IMR-90 (cell line): Measurements from ENCODE around the gene ESR1. TPM values are rescaled to one million over a fixed set of nuclear protein-coding genes. Genes with fewer than 3 reads are reported as not detected.

ENCODE experiments used
- ATAC-seq: fragments of 200-7000 bp; cut with Tn5 transposase; 2 replicates; pipeline ENCODE4 v1.9.1; 2020; ENCODE audit warnings: low read depth, mild to moderate bottlenecking, moderate library complexity
- BruUV-seq: library from RNA; stranded (reverse); fragments of 400-500 nt; replicated peaks from 2 replicates; lab custom pipeline; 2021; lab: Mats Ljungman, UMichigan
- CTCF ChIA-PET: fragments of 300-600 bp; formaldehyde crosslinking; extraction: SDS; loops from one replicate; lab custom pipeline; 2021; ENCODE audit warnings: antibody characterized with exemption; lab: Yijun Ruan, JAX
- POLR2A ChIA-PET: fragments of 300-600 bp; sonication (Branson Sonifier 250); formaldehyde crosslinking; loops from one replicate; lab custom pipeline; 2022; ENCODE audit warnings: antibody characterized with exemption; ENCODE audit not compliant: unreplicated experiment; lab: Charles Lee
- DNase-seq: peaks from one replicate; pipeline ENCODE4 v3.0.0; 2013
- H2AFZ ChIP-seq: replicated peaks from 2 replicates; pipeline ENCODE3; 2013; ENCODE audit warnings: low read length, mild to moderate bottlenecking; ENCODE audit not compliant: poor library complexity
- H2AK5ac ChIP-seq: 2 replicates; pipeline ENCODE4 v1.6.1; 2013; ENCODE audit warnings: low read depth, low read length, inconsistent platforms
- H2AK9ac ChIP-seq: replicated peaks from 2 replicates; pipeline ENCODE3; 2013; ENCODE audit warnings: mild to moderate bottlenecking, low read depth, low read length, moderate library complexity; ENCODE audit not compliant: poor library complexity
- H2BK120ac ChIP-seq: 2 replicates; pipeline ENCODE4 v1.6.1; 2013; ENCODE audit warnings: low read depth, low read length, inconsistent platforms
- H2BK15ac ChIP-seq: 3 replicates; pipeline ENCODE4 v1.6.1; 2013; ENCODE audit warnings: low read depth, low read length, inconsistent platforms
- H2BK20ac ChIP-seq: 2 replicates; pipeline ENCODE4 v1.6.1; 2013; ENCODE audit warnings: low read depth, mild to moderate bottlenecking, inconsistent platforms, low read length, moderate library complexity
- H2BK5ac ChIP-seq: 2 replicates; pipeline ENCODE4 v1.6.1; 2013; ENCODE audit warnings: mild to moderate bottlenecking, low read depth, low read length, inconsistent platforms; ENCODE audit not compliant: poor library complexity, severe bottlenecking
- H3K14ac ChIP-seq: replicated peaks from 2 replicates; pipeline ENCODE4 v1.6.1; 2013; ENCODE audit warnings: low read depth, low read length, inconsistent platforms
- H3K18ac ChIP-seq: 2 replicates; pipeline ENCODE4 v1.6.1; 2013; ENCODE audit warnings: low read depth, low read length, control low read depth
- H3K23ac ChIP-seq: 2 replicates; pipeline ENCODE4 v1.6.1; 2013; ENCODE audit warnings: low read depth, low read length, inconsistent platforms
- H3K27ac ChIP-seq: 2 replicates; pipeline ENCODE4 v1.5.1; 2013; ENCODE audit warnings: mild to moderate bottlenecking, control low read depth, low read length; ENCODE audit not compliant: insufficient read depth
- H3K27me3 ChIP-seq: 2 replicates; pipeline ENCODE4 v1.6.1; 2013; ENCODE audit warnings: low read length; ENCODE audit not compliant: control insufficient read depth, insufficient read depth
- H3K36me3 ChIP-seq: 2 replicates; pipeline ENCODE4 v1.6.1; 2013; ENCODE audit warnings: low read length, mixed read lengths; ENCODE audit not compliant: control insufficient read depth, insufficient read depth
- H3K4ac ChIP-seq: 2 replicates; pipeline ENCODE4 v1.6.1; 2013; ENCODE audit warnings: low read depth, low read length, inconsistent platforms
- H3K4me1 ChIP-seq: 2 replicates; pipeline ENCODE4 v1.6.1; 2013; ENCODE audit warnings: low read length, mixed read lengths; ENCODE audit not compliant: control insufficient read depth, insufficient read depth
- H3K4me2 ChIP-seq: 2 replicates; pipeline ENCODE4 v1.6.1; 2013; ENCODE audit warnings: low read depth, mild to moderate bottlenecking, control low read depth, low read length, moderate library complexity
- H3K4me3 ChIP-seq: 2 replicates; pipeline ENCODE4 v1.5.1; 2013; ENCODE audit warnings: low read depth, mild to moderate bottlenecking, control low read depth, low read length, moderate library complexity; ENCODE audit not compliant: insufficient read depth
- H3K56ac ChIP-seq: 2 replicates; pipeline ENCODE4 v1.6.1; 2013; ENCODE audit warnings: low read length, inconsistent platforms; ENCODE audit not compliant: insufficient read depth; ENCODE audit errors: extremely low read depth
- H3K79me1 ChIP-seq, 2 experiments: 2 replicates each; pipeline ENCODE4 v1.6.1; 2013; ENCODE audit warnings: low read length in 2 of 2, inconsistent platforms in 1 of 2, low read depth in 1 of 2
- H3K9ac ChIP-seq: 2 replicates; pipeline ENCODE4 v1.6.1; 2013; ENCODE audit warnings: low read depth, low read length, control low read depth
- H3K9me1 ChIP-seq: 2 replicates; pipeline ENCODE4 v1.6.1; 2013; ENCODE audit warnings: low read length, inconsistent platforms; ENCODE audit not compliant: insufficient read depth
- H3K9me3 ChIP-seq: 2 replicates; pipeline ENCODE4 v1.6.1; 2013; ENCODE audit warnings: low read length; ENCODE audit not compliant: control insufficient read depth, insufficient read depth
- H4K20me1 ChIP-seq: 2 replicates; pipeline ENCODE4 v1.6.1; 2013; ENCODE audit warnings: low read length, inconsistent platforms; ENCODE audit not compliant: insufficient read depth
- H4K5ac ChIP-seq: 2 replicates; pipeline ENCODE4 v1.6.1; 2013; ENCODE audit warnings: mild to moderate bottlenecking, low read depth, low read length, control low read depth
- H4K8ac ChIP-seq, 2 experiments: 2 replicates each; pipeline ENCODE4 v1.6.1; 2013; ENCODE audit warnings: low read depth in 2 of 2, low read length in 2 of 2, control low read depth in 1 of 2, inconsistent platforms in 1 of 2
- H4K91ac ChIP-seq: 2 replicates; pipeline ENCODE4 v1.6.1; 2013; ENCODE audit warnings: low read depth, low read length, inconsistent platforms; ENCODE audit not compliant: insufficient read depth
- BHLHE40 ChIP-seq: fragments of 150-350 bp; IDR thresholded peaks from 2 replicates; pipeline ENCODE4 v1.6.1; 2016; ENCODE audit warnings: mild to moderate bottlenecking, low read depth, low read length
- CEBPB ChIP-seq: IDR thresholded peaks from 2 replicates; pipeline ENCODE4 v1.6.1; 2012; ENCODE audit warnings: low read depth, low read length, improper control_type of control experiment
- CHD1 ChIP-seq: IDR thresholded peaks from 2 replicates; pipeline ENCODE4 v1.6.1; 2012; ENCODE audit warnings: low read depth, low read length, improper control_type of control experiment
- CTCF ChIP-seq: conservative IDR thresholded peaks from 2 replicates; pipeline ENCODE4 v1.5.1; 2012; ENCODE audit warnings: mild to moderate bottlenecking, low read depth, low read length, improper control_type of control experiment
- ELK1 ChIP-seq: fragments of 150-350 bp; IDR thresholded peaks from 2 replicates; pipeline ENCODE4 v1.6.1; 2016; ENCODE audit warnings: low read depth, mild to moderate bottlenecking, low read length, moderate library complexity, borderline replicate concordance
- FOS ChIP-seq: fragments of 150-350 bp; IDR thresholded peaks from 2 replicates; pipeline ENCODE4 v1.6.1; 2016; ENCODE audit warnings: low read depth, low read length
- MAFK ChIP-seq: IDR thresholded peaks from 2 replicates; pipeline ENCODE4 v1.6.1; 2012; ENCODE audit warnings: low read depth, low read length, improper control_type of control experiment
- MAZ ChIP-seq: IDR thresholded peaks from 2 replicates; pipeline ENCODE4 v1.6.1; 2012; ENCODE audit warnings: low read depth, mild to moderate bottlenecking, low read length, improper control_type of control experiment, moderate library complexity, borderline replicate concordance
- MXI1 ChIP-seq: IDR thresholded peaks from 2 replicates; pipeline ENCODE4 v1.6.1; 2012; ENCODE audit warnings: low read depth, mild to moderate bottlenecking, low read length, moderate library complexity, borderline replicate concordance
- NFE2L2 ChIP-seq: fragments of 150-350 bp; IDR thresholded peaks from 2 replicates; pipeline ENCODE4 v1.6.1; 2016; ENCODE audit warnings: low read depth, mild to moderate bottlenecking, low read length
- POLR2A ChIP-seq: IDR thresholded peaks from 2 replicates; pipeline ENCODE4 v1.6.1; 2012; ENCODE audit warnings: mild to moderate bottlenecking, low read depth, low read length
- RAD21 ChIP-seq: IDR thresholded peaks from 2 replicates; pipeline ENCODE4 v1.6.1; 2012; ENCODE audit warnings: low read length, improper control_type of control experiment
- RCOR1 ChIP-seq: IDR thresholded peaks from 2 replicates; pipeline ENCODE4 v1.6.1; 2012; ENCODE audit warnings: mild to moderate bottlenecking, low read length, improper control_type of control experiment; ENCODE audit not compliant: insufficient replicate concordance
- RFX5 ChIP-seq: IDR thresholded peaks from 2 replicates; pipeline ENCODE4 v1.8.0; 2012; ENCODE audit warnings: low read depth, mild to moderate bottlenecking, low read length, moderate library complexity
- SMC3 ChIP-seq: fragments of 150-350 bp; IDR thresholded peaks from 2 replicates; pipeline ENCODE4 v1.6.1; 2016; ENCODE audit warnings: low read depth, mild to moderate bottlenecking, antibody characterized with exemption, low read length, moderate library complexity
- USF2 ChIP-seq: fragments of 150-350 bp; IDR thresholded peaks from 2 replicates; pipeline ENCODE4 v1.6.1; 2017; ENCODE audit warnings: mild to moderate bottlenecking, antibody characterized with exemption, low read length, low read depth
- WGBS, 2 experiments: methylation state at CpG; one replicate each; pipeline versions ENCODE4 v1.1.5 to v1.1.7; 2013; ENCODE audit warnings: missing lambda C conversion rate in 2 of 2; ENCODE audit not compliant: insufficient read length in 1 of 2; ENCODE audit errors: extremely low coverage in 2 of 2; 5-methylcytosine and 5-hydroxymethylcytosine counted together
- dilution Hi-C: fragments of 300-500 bp; cut with HindIII; formaldehyde crosslinking; loops from one replicate; pipeline ENCODE4 v1.14.3; 2018; ENCODE audit warnings: low sequenced_read_pairs; ENCODE audit not compliant: unreplicated experiment
- in situ Hi-C: fragments of 300-500 bp; cut with MboI; formaldehyde crosslinking; loops from 3 replicates; pipeline ENCODE4 v1.14.3; 2019; ENCODE audit warnings: low sequenced_read_pairs, inconsistent platforms, mixed read lengths
- intact Hi-C: fragments of 100-400 bp; cut with micrococcal nuclease; formaldehyde crosslinking; loops from 2 replicates; pipeline ENCODE4 v1.10.0; 2022
- polyA plus RNA-seq, 3 experiments: library from polyadenylated mRNA; depleted of rRNA; stranded (reverse); fragments of >200 nt; gene quantifications; 2 replicates each; pipeline ENCODE4 v1.2.3, GENCODE V29; 2012; ENCODE audit warnings: low replicate concordance in 1 of 3
- total RNA-seq: library from RNA; depleted of rRNA; stranded (reverse); fragments of >200 nt; gene quantifications from 2 replicates; pipeline ENCODE4 v1.2.3, GENCODE V29; 2012

ESR1 gene
- total and polyA plus RNA-seq, 2 of the 4 experiments (the other 2 are of a cell fraction), result not detected

- Histone ChIP-seq H3K27me3 (no peaks in the 10 kb centered on the region), H2AK5ac (no peak overlapping the region), H3K4ac (no peak overlapping the region), H4K5ac (no peak overlapping the region), H3K4me1 (no peaks in the 10 kb centered on the region), H2BK15ac (no peak overlapping the region), H2BK120ac (no peak overlapping the region), H3K9ac (no peak overlapping the region), H4K91ac (no peak overlapping the region), H3K4me2 (no peak overlapping the region), H3K79me1 (no peaks in the 10 kb centered on the region), H3K56ac (no peak overlapping the region), H3K27ac (no peak overlapping the region), H2AK9ac (no peak overlapping the region), H3K36me3 (no peaks in the 10 kb centered on the region), H3K9me1 (no peaks in the 10 kb centered on the region), H4K8ac (no peak overlapping the region), H4K20me1 (no peaks in the 10 kb centered on the region), H2BK20ac (no peak overlapping the region), H3K9me3 (no peaks in the 10 kb centered on the region), H3K4me3 (no peak overlapping the region), H3K14ac (no peak overlapping the region), H2BK5ac (no peak overlapping the region), H3K23ac (no peak overlapping the region), H2AFZ (no peak overlapping the region), H3K18ac (no peak overlapping the region)
- DNase-seq, result no peak
- WGBS, 2 experiments, result 67% methylated on average over 1 of the region's 3 CpGs; no CpG with 5 or more reads in 1 of the 2 experiments
- no TSS peak for BruUV-seq
- TF ChIP-seq BHLHE40 (no peak), ELK1 (no peak), SMC3 (no peak), RAD21 (no peak), MAZ (no peak), USF2 (no peak), MAFK (no peak), CHD1 (no peak), FOS (no peak), RCOR1 (no peak), MXI1 (no peak), RFX5 (no peak), CTCF (no peak), CEBPB (no peak), NFE2L2 (no peak), POLR2A (no peak)
- POLR2A ChIA-PET, result no interaction called here
- dilution Hi-C loops, result no loop called here
- intact Hi-C loops, result no loop called here
- CTCF ChIA-PET, result no interaction called here
- no peak for ATAC-seq
- in situ Hi-C loops, result no loop called here
These were observed 197.4 kb downstream of the ESR1 start for GRCh38 chr6:152004896-152005295.
